Psoas muscle (tissue), 8 donors: ENCODE measurements around the gene PID1. TPM values are rescaled to one million over a fixed set of nuclear protein-coding genes. Genes with fewer than 3 reads are reported as not detected.
A peak's percentile ranks its signal among the peaks of the same experiment; 100 is the strongest.

Experiments used
- ATAC-seq, 4 donors: fragments of 200-7000 bp; cut with Tn5 transposase; one replicate each; pipeline ENCODE4 v1.9.1; 2020; ENCODE audit warnings: moderate library complexity in 3 of 4, mild to moderate bottlenecking in 2 of 4
- DNase-seq, 2 donors: peaks; one replicate each; pipeline ENCODE4 v3.0.0-alpha.2; 2020
- H3K27ac ChIP-seq: fragments of 200-600 bp; one replicate; pipeline ENCODE4 v1.8.0; 2022
- H3K27me3 ChIP-seq, 3 donors: fragments of 200-600 bp in 1 of 3; one replicate each; pipeline versions ENCODE4 v1.6.1 to v1.8.0; 2013 to 2022; ENCODE audit warnings: low read length in 2 of 3, mild to moderate bottlenecking in 2 of 3, moderate library complexity in 1 of 3; ENCODE audit not compliant: insufficient read depth in 3 of 3
- H3K36me3 ChIP-seq, 2 donors: fragments of 200-600 bp in 1 of 2; one replicate each; pipeline versions ENCODE4 v1.6.1 to v1.8.0; 2013 to 2022; ENCODE audit warnings: low read depth in 1 of 2, mild to moderate bottlenecking in 1 of 2, moderate library complexity in 1 of 2; ENCODE audit not compliant: insufficient read depth in 1 of 2
- H3K4me1 ChIP-seq: fragments of 200-600 bp; one replicate; pipeline ENCODE4 v1.8.0; 2022
- H3K4me3 ChIP-seq: fragments of 200-600 bp; one replicate; pipeline ENCODE4 v1.8.0; 2022; ENCODE audit warnings: mild to moderate bottlenecking
- H3K9me3 ChIP-seq: fragments of 200-600 bp; one replicate; pipeline ENCODE4 v1.8.0; 2022
- WGBS, 3 donors: extraction: QIAGEN DNeasy Blood & Tissue Kit; methylation state at CpG; one replicate each; pipeline versions ENCODE4 v1.1.6 to v1.1.7; 2013; 5-methylcytosine and 5-hydroxymethylcytosine counted together
- intact Hi-C, 2 donors: fragments of 100-400 bp; cut with DNase I; formaldehyde crosslinking; loops; one replicate each; pipeline versions ENCODE4 v1.11.0 to v1.14.2; 2022
- polyA plus RNA-seq, 3 donors: library from polyadenylated mRNA; stranded (reverse); fragments of 200-250 nt; gene quantifications; one replicate each; pipeline ENCODE4 v1.2.3, GENCODE V29; 2013
- total RNA-seq, 4 donors: library from RNA; stranded (reverse); fragmentation: NEBNext Ultra II Directional in 2 of 4; extraction: Animal tissue kit (Norgen Biotek cat#: 25700) in 2 of 4; gene quantifications; one replicate each; pipeline versions ENCODE4 v1.2.1 to v1.2.4, GENCODE V29; 2021 to 2023
- TF ChIP-seq, protein P1 (sequence below): fragments of 200-600 bp; IDR thresholded peaks from one replicate; pipeline ENCODE4 v1.8.0; 2022; ENCODE audit warnings: antibody characterized with exemption
- donor health status: healthy with polysubstance abuse.
- donor health status: DM: no; HTN: no; CAD: no; lungs with moderate emphysema.
- donor health status: Bipolar disorder and iron deficiency.
- donor health status: healthy.
- donor health status: DM: yes; HTN: yes; CAD: no.
- donor health status: DM: no; HTN: no; CAD: no.
- donor health status: DM: no; HTN: no; CAD: no.
- donor health status: DM: yes; HTN: yes; CAD: no.

The PID1 gene
- total and polyA plus RNA-seq, 7 donors: 4.3 to 10.6 (median 6.6) TPM

- Histone ChIP-seq H3K27ac (no peak overlapping the region), H3K9me3 (no peaks in the 10 kb centered on the region), H3K4me3 (no peak overlapping the region), H3K4me1 (no peaks in the 10 kb centered on the region), H3K27me3 (no peaks in the 10 kb centered on the region), H3K36me3 (no peaks in the 10 kb centered on the region)
- intact Hi-C loops: no loop called here
- WGBS, 3 donors: 68 to 77% (median 73%) methylated on average over 3 of the region's 3 CpGs
- TF ChIP-seq, protein P1, sequence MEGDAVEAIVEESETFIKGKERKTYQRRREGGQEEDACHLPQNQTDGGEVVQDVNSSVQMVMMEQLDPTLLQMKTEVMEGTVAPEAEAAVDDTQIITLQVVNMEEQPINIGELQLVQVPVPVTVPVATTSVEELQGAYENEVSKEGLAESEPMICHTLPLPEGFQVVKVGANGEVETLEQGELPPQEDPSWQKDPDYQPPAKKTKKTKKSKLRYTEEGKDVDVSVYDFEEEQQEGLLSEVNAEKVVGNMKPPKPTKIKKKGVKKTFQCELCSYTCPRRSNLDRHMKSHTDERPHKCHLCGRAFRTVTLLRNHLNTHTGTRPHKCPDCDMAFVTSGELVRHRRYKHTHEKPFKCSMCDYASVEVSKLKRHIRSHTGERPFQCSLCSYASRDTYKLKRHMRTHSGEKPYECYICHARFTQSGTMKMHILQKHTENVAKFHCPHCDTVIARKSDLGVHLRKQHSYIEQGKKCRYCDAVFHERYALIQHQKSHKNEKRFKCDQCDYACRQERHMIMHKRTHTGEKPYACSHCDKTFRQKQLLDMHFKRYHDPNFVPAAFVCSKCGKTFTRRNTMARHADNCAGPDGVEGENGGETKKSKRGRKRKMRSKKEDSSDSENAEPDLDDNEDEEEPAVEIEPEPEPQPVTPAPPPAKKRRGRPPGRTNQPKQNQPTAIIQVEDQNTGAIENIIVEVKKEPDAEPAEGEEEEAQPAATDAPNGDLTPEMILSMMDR: no peak
- ATAC-seq: no peak
- no peak for DNase-seq
These were observed 39.7 kb downstream of the PID1 start for GRCh38 chr2:229231328-229231868.

GRCh38 chr2:229230911-229231310, 40.2 kb downstream of the PID1 start:
- Histone ChIP-seq H3K4me1 (no peaks in the 10 kb centered on the region), H3K9me3 (no peaks in the 10 kb centered on the region), H3K36me3 (no peaks in the 10 kb centered on the region), H3K27me3 (no peaks in the 10 kb centered on the region), H3K4me3 (no peak overlapping the region), H3K27ac (no peak overlapping the region)
- intact Hi-C loops: no loop called here
- DNase-seq: peak; percentile 29 to 72
- WGBS, 3 donors: 37 to 56% (median 39%) methylated on average over 4 of the region's 4 CpGs
- peak in 1 of 4 donors; percentile 67 for ATAC-seq
- TF ChIP-seq, protein P1: no peak

- no peak overlapping the region for H3K27ac ChIP-seq
- WGBS, 3 donors: 39 to 66% (median 61%) methylated on average over 2 of the region's 2 CpGs
These were observed 40.8 kb downstream of the PID1 start for GRCh38 chr2:229230256-229230655.

DNA sequence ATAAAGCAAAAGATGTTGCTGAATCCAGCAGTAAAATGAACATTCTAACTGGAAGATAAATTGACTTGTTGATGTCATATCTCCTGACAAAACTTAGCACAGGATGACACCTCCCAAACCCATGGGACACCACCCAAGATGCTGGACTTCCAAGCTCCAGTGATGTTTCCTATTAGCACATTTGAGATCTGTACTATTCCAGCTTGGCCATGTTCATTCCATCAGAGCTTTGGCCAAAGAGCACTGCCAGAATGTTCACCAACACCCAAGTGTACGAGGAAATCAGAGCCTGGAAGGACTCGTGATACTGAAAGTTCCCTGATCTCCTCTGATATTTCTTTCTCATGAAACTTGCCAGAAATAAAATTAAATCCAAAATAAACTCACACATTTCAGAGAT, 44.7 kb downstream of the PID1 start:
- DNase-seq: peak; percentile 35 to 57
- no peak for ATAC-seq
- Histone ChIP-seq H3K4me3 (no peak overlapping the region), H3K9me3 (no peaks in the 10 kb centered on the region), H3K27me3 (no peaks in the 10 kb centered on the region), H3K4me1 (no peaks in the 10 kb centered on the region), H3K27ac (no peak overlapping the region), H3K36me3 (no peaks in the 10 kb centered on the region)
- WGBS, 3 donors: 56 to 76% (median 60%) methylated on average over 2 of the region's 2 CpGs
- intact Hi-C loops: no loop called here
- TF ChIP-seq, protein P1: no peak

More at GRCh38 chr2:229230256-229230655, 40.8 kb downstream of the PID1 start:
- DNase-seq (no peak), ATAC-seq (no peak)
- Histone ChIP-seq H3K4me3 (no peak overlapping the region), H3K4me1 (no peaks in the 10 kb centered on the region), H3K9me3 (no peaks in the 10 kb centered on the region), H3K36me3 (no peaks in the 10 kb centered on the region), H3K27me3 (no peaks in the 10 kb centered on the region)
- TF ChIP-seq, protein P1: no peak
- intact Hi-C loops: no loop called here

DNA sequence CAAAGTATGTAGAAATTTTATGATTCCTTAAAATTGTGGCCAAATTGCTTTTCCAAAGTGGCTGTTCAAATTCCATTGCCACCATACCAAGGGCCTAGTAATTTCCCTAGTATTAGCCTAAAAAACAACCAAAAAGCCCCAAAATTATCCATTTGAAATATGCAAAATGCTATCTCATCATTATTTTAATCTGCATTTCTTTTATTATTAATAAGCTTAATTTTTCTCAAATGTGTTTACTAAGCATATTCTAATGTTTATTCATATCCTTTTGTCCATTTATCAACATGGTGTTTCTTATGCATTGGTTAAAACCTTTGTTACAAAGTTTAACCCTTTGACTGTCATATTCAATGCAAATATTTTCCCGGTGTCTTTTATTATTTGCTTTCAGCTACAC, 48.0 kb downstream of the PID1 start:
- TF ChIP-seq, protein P1: no peak
- no peaks in the 10 kb centered on the region for H3K9me3 ChIP-seq
- no peak for ATAC-seq
- H3K4me3 ChIP-seq: no peak overlapping the region
- H3K27me3 ChIP-seq: no peaks in the 10 kb centered on the region
- H3K36me3 ChIP-seq: no peaks in the 10 kb centered on the region
- no peaks in the 10 kb centered on the region for H3K4me1 ChIP-seq
- WGBS, 3 donors: 93 to 98% (median 97%) methylated on average over 1 of the region's 1 CpG
- intact Hi-C loops: no loop called here
- H3K27ac ChIP-seq: no peak overlapping the region
- no peak for DNase-seq
